Mesenchymal stem cell (in vitro differentiated cells and primary cell): ENCODE results near the gene PADI6.

ENCODE experiments used
- DNase-seq: peaks from one replicate; pipeline ENCODE4 v3.0.0-alpha.2; 2013
- H2AFZ ChIP-seq: one replicate; pipeline ENCODE4 v1.6.1; 2013; ENCODE audit warnings: low read depth, mild to moderate bottlenecking, control low read depth, inconsistent platforms, low read length, moderate library complexity
- H2AK5ac ChIP-seq: 2 replicates; pipeline ENCODE4 v1.6.1; 2013; ENCODE audit warnings: low read length, moderate library complexity, mild to moderate bottlenecking, inconsistent platforms; ENCODE audit not compliant: severe bottlenecking
- H2BK120ac ChIP-seq: one replicate; pipeline ENCODE4 v1.6.1; 2013; ENCODE audit warnings: low read depth, mild to moderate bottlenecking, inconsistent platforms, low read length, moderate library complexity
- H2BK12ac ChIP-seq, 2 experiments: one replicate each; pipeline ENCODE4 v1.6.1; 2013; ENCODE audit warnings: inconsistent platforms in 2 of 2, low read length in 2 of 2, mild to moderate bottlenecking in 2 of 2, moderate library complexity in 2 of 2, control low read depth in 1 of 2
- H2BK15ac ChIP-seq: one replicate; pipeline ENCODE4 v1.6.1; 2013; ENCODE audit warnings: mild to moderate bottlenecking, low read depth, inconsistent platforms; ENCODE audit not compliant: poor library complexity, severe bottlenecking
- H2BK5ac ChIP-seq: 2 replicates; pipeline ENCODE4 v1.6.1; 2013; ENCODE audit warnings: low read depth, mild to moderate bottlenecking, low read length, control low read depth, inconsistent platforms; ENCODE audit not compliant: poor library complexity, severe bottlenecking
- H3K14ac ChIP-seq, 2 experiments: one replicate each; pipeline ENCODE4 v1.6.1; 2013; ENCODE audit warnings: inconsistent platforms in 2 of 2, low read length in 2 of 2, control low read depth in 1 of 2, mild to moderate bottlenecking in 1 of 2, moderate library complexity in 1 of 2
- H3K18ac ChIP-seq, 2 experiments: one replicate each; pipeline ENCODE4 v1.6.1; 2013; ENCODE audit warnings: inconsistent platforms in 2 of 2, low read length in 2 of 2, control low read depth in 1 of 2, low read depth in 1 of 2, mild to moderate bottlenecking in 1 of 2
- H3K23ac ChIP-seq, 2 experiments: one replicate each; pipeline ENCODE4 v1.6.1; 2013; ENCODE audit warnings: inconsistent platforms in 2 of 2, low read length in 2 of 2, mild to moderate bottlenecking in 2 of 2, moderate library complexity in 2 of 2, control low read depth in 1 of 2
- H3K27ac ChIP-seq: 2 replicates; pipeline ENCODE4 v1.5.1; 2013; ENCODE audit warnings: mild to moderate bottlenecking, moderate library complexity, low read length, control low read depth, inconsistent platforms; ENCODE audit not compliant: poor library complexity, severe bottlenecking
- H3K27me3 ChIP-seq, 2 experiments: 2 replicates each; pipeline versions ENCODE4 v1.6.1 to v1.7.0; 2013; ENCODE audit warnings: low read length in 2 of 2, mild to moderate bottlenecking in 2 of 2, moderate library complexity in 2 of 2, control low read depth in 1 of 2, inconsistent platforms in 1 of 2; ENCODE audit not compliant: control insufficient read depth in 1 of 2, insufficient read depth in 1 of 2
- H3K36me3 ChIP-seq, 2 experiments: 2 replicates each; pipeline versions ENCODE4 v1.6.1 to v1.7.0; 2013; ENCODE audit warnings: low read length in 2 of 2, control low read depth in 1 of 2, inconsistent platforms in 1 of 2, low read depth in 1 of 2, mild to moderate bottlenecking in 1 of 2; ENCODE audit not compliant: insufficient read depth in 2 of 2, control insufficient read depth in 1 of 2
- H3K4ac ChIP-seq, 2 experiments: one replicate each; pipeline ENCODE4 v1.6.1; 2013; ENCODE audit warnings: inconsistent platforms in 2 of 2, low read length in 2 of 2, mild to moderate bottlenecking in 2 of 2, moderate library complexity in 2 of 2, control low read depth in 1 of 2, low read depth in 1 of 2
- H3K4me1 ChIP-seq: 2 replicates; pipeline ENCODE4 v1.6.1; 2013; ENCODE audit warnings: low read depth, low read length, control low read depth; ENCODE audit not compliant: control insufficient read depth, insufficient read depth
- H3K4me2 ChIP-seq: 2 replicates; pipeline ENCODE4 v1.6.1; 2013; ENCODE audit warnings: low read length, mild to moderate bottlenecking, inconsistent platforms; ENCODE audit not compliant: poor library complexity, severe bottlenecking
- H3K4me3 ChIP-seq, 2 experiments: 2 replicates each; pipeline versions ENCODE4 v1.5.1 to v1.7.0; 2013; ENCODE audit warnings: low read length in 2 of 2, mild to moderate bottlenecking in 2 of 2, control low read depth in 1 of 2, low read depth in 1 of 2; ENCODE audit not compliant: insufficient read depth in 1 of 2
- H3K79me1 ChIP-seq: replicated peaks from 2 replicates; pipeline ENCODE4 v1.6.1; 2013; ENCODE audit warnings: mild to moderate bottlenecking, control low read depth, low read length, inconsistent platforms; ENCODE audit not compliant: poor library complexity, severe bottlenecking
- H3K9ac ChIP-seq: 2 replicates; pipeline ENCODE4 v1.7.0; 2013; ENCODE audit warnings: mild to moderate bottlenecking, low read length, moderate library complexity
- H3K9me3 ChIP-seq: 2 replicates; pipeline ENCODE4 v1.7.0; 2013; ENCODE audit warnings: mild to moderate bottlenecking, low read length; ENCODE audit not compliant: control insufficient read depth
- H4K8ac ChIP-seq: one replicate; pipeline ENCODE4 v1.6.1; 2013; ENCODE audit warnings: inconsistent platforms, mild to moderate bottlenecking, low read length, moderate library complexity
- H4K91ac ChIP-seq: one replicate; pipeline ENCODE4 v1.6.1; 2013; ENCODE audit warnings: mild to moderate bottlenecking, low read length, inconsistent platforms
- WGBS: methylation state at CpG from one replicate; pipeline ENCODE4 v1.1.7; 2013; ENCODE audit warnings: mixed read lengths; 5-methylcytosine and 5-hydroxymethylcytosine counted together

PADI6 gene

GRCh38 chr1:17347769-17348592 is 24.0 kb upstream of the PADI6 start:
- Histone ChIP-seq H4K91ac (no peak overlapping the region), H2BK12ac (no peak overlapping the region), H4K8ac (no peak overlapping the region), H3K79me1 (no peaks in the 10 kb centered on the region), H3K4me3 (no peak overlapping the region), H3K4ac (no peak overlapping the region), H2BK15ac (no peak overlapping the region), H3K27me3 (peaks cover 13 to 45% of the 10 kb centered on the region in 2 experiments), H3K4me1 (peaks cover 5% of the 10 kb centered on the region), H3K4me2 (no peak overlapping the region), H2BK5ac (no peak overlapping the region), H2AFZ (no peak overlapping the region), H3K23ac (no peak overlapping the region), H3K36me3 (no peaks in the 10 kb centered on the region), H3K9ac (no peak overlapping the region), H3K27ac (no peak overlapping the region), H2AK5ac (no peak overlapping the region), H3K9me3 (no peaks in the 10 kb centered on the region), H3K14ac (no peak overlapping the region), H3K18ac (no peak overlapping the region), H2BK120ac (no peak overlapping the region)
- 84% methylated on average over 16 of the region's 19 CpGs for WGBS
- peak; percentile 2 for DNase-seq

- H3K4ac ChIP-seq: no peak overlapping the region
- no peak overlapping the region for H4K91ac ChIP-seq
- H2BK120ac ChIP-seq: no peak overlapping the region
- no peak overlapping the region for H3K18ac ChIP-seq
- H2AFZ ChIP-seq: no peak overlapping the region
- H3K9ac ChIP-seq: no peak overlapping the region
- no peak overlapping the region for H2BK15ac ChIP-seq
- H2BK5ac ChIP-seq: no peak overlapping the region
- H3K9me3 ChIP-seq: no peaks in the 10 kb centered on the region
- H3K4me3 ChIP-seq: no peak overlapping the region
- DNase-seq: no peak
- H3K4me2 ChIP-seq: no peak overlapping the region
- H2AK5ac ChIP-seq: no peak overlapping the region
- H4K8ac ChIP-seq: no peak overlapping the region
- H3K27me3 ChIP-seq: peaks cover 19 to 47% of the 10 kb centered on the region in 2 experiments
- H3K79me1 ChIP-seq: no peaks in the 10 kb centered on the region
- no peak overlapping the region for H3K23ac ChIP-seq
- WGBS: 86% methylated on average over 14 of the region's 14 CpGs
- H3K4me1 ChIP-seq: peaks cover 5% of the 10 kb centered on the region
- H3K36me3 ChIP-seq: no peaks in the 10 kb centered on the region
- no peak overlapping the region for H2BK12ac ChIP-seq
- H3K27ac ChIP-seq: no peak overlapping the region
- no peak overlapping the region for H3K14ac ChIP-seq
These were observed 23.3 kb upstream of the PADI6 start for GRCh38 chr1:17348593-17349234.

- Histone ChIP-seq H3K4ac (no peak overlapping the region), H2BK12ac (no peak overlapping the region), H4K8ac (no peak overlapping the region)
These were observed 21.9 kb upstream of the PADI6 start for GRCh38 chr1:17350083-17350482.

GRCh38 chr1:17350928-17351446 is 21.0 kb upstream of the PADI6 start:
- 86% methylated on average over 6 of the region's 7 CpGs for WGBS
- Histone ChIP-seq H3K4me2 (no peak overlapping the region), H3K4me3 (no peak overlapping the region), H2BK12ac (no peak overlapping the region), H2BK5ac (no peak overlapping the region), H3K36me3 (no peaks in the 10 kb centered on the region), H3K18ac (no peak overlapping the region), H2BK15ac (no peak overlapping the region), H2BK120ac (no peak overlapping the region), H3K27ac (no peak overlapping the region), H3K27me3 (peaks cover 19 to 60% of the 10 kb centered on the region in 2 experiments), H4K8ac (no peak overlapping the region), H3K9me3 (no peaks in the 10 kb centered on the region), H3K23ac (no peak overlapping the region), H2AK5ac (no peak overlapping the region), H3K79me1 (no peaks in the 10 kb centered on the region), H3K9ac (no peak overlapping the region), H3K4me1 (peaks cover 5% of the 10 kb centered on the region), H3K14ac (no peak overlapping the region), H3K4ac (no peak overlapping the region), H4K91ac (no peak overlapping the region), H2AFZ (no peak overlapping the region)
- DNase-seq: no peak

More at GRCh38 chr1:17350083-17350482, 21.9 kb upstream of the PADI6 start:
- no peak overlapping the region for H2BK120ac ChIP-seq
- H3K27me3 ChIP-seq: peaks cover 19 to 58% of the 10 kb centered on the region in 2 experiments
- WGBS: 83% methylated on average over 8 of the region's 8 CpGs
- H2BK5ac ChIP-seq: no peak overlapping the region
- H3K9me3 ChIP-seq: no peaks in the 10 kb centered on the region
- H3K27ac ChIP-seq: no peak overlapping the region
- no peak for DNase-seq
- no peak overlapping the region for H3K9ac ChIP-seq
- H2AK5ac ChIP-seq: no peak overlapping the region
- H2AFZ ChIP-seq: no peak overlapping the region
- peaks cover 5% of the 10 kb centered on the region for H3K4me1 ChIP-seq
- H4K91ac ChIP-seq: no peak overlapping the region
- H3K14ac ChIP-seq: no peak overlapping the region
- no peaks in the 10 kb centered on the region for H3K79me1 ChIP-seq
- no peaks in the 10 kb centered on the region for H3K36me3 ChIP-seq
- H2BK15ac ChIP-seq: no peak overlapping the region
- no peak overlapping the region for H3K23ac ChIP-seq
- no peak overlapping the region for H3K4me2 ChIP-seq
- H3K4me3 ChIP-seq: no peak overlapping the region
- no peak overlapping the region for H3K18ac ChIP-seq
